Measurements from ENCODE around the gene HIP1R.
A peak's percentile ranks its signal among the peaks of the same experiment; 100 is the strongest.
"Not testable (repeated sequence)": the region's sequence is repeated elsewhere in the genome, so short reads cannot be mapped to it uniquely, and the experiment has no call there.

HIP1R gene

GRCh38 chr12:122834921-122835749 lies at the start of gene HIP1R:
Gene HIP1R (plus strand): TSS chr12:122835457. CDS start chr12:122835551, 94 bp downstream.
- peaks cover 27 to 40% of the 10 kb centered on the region in 2 donors for H3K4me1 ChIP-seq (ENCODE audit: control insufficient read depth in 1 of 2, insufficient read depth in 2 of 2, low read length in 2 of 2)
- H3K27ac ChIP-seq (ENCODE audit: low read depth, low read length), result peak within 1 kb of the TSS; percentile 66
- H3K4me3 ChIP-seq (ENCODE audit: low read depth in 1 of 2, low read length in 2 of 2), result peak within 1 kb of the TSS; percentile 78 to 86

GRCh38 chr12:122785503-122785902 lies 49.8 kb upstream of the HIP1R start:
- Histone ChIP-seq H3K36me3 (ENCODE audit: control insufficient read depth in 1 of 2, insufficient read depth in 2 of 2, low read length in 2 of 2) (no peaks in the 10 kb centered on the region), H3K4me1 (ENCODE audit: control insufficient read depth in 1 of 2, insufficient read depth in 2 of 2, low read length in 2 of 2) (no peaks in the 10 kb centered on the region), H3K27me3 (ENCODE audit: control insufficient read depth in 1 of 2, insufficient read depth in 2 of 2, low read length in 2 of 2) (no peaks in the 10 kb centered on the region), H3K4me3 (ENCODE audit: low read depth in 1 of 2, low read length in 2 of 2) (no peak overlapping the region), H3K9ac (ENCODE audit: low read depth in 1 of 2, low read length in 2 of 2) (no peak overlapping the region), H3K9me3 (ENCODE audit: control insufficient read depth in 1 of 2, low read length in 2 of 2) (no peaks in the 10 kb centered on the region), H3K27ac (ENCODE audit: low read depth, low read length) (no peak overlapping the region)

More at GRCh38 chr12:122834921-122835749, at the start of gene HIP1R:
- Histone ChIP-seq H3K36me3 (ENCODE audit: control insufficient read depth in 1 of 2, insufficient read depth in 2 of 2, low read length in 2 of 2) (peaks cover 0 to 12% of the 10 kb centered on the region in 2 donors), H3K9me3 (ENCODE audit: control insufficient read depth in 1 of 2, low read length in 2 of 2) (no peaks in the 10 kb centered on the region), H3K27me3 (ENCODE audit: control insufficient read depth in 1 of 2, insufficient read depth in 2 of 2, low read length in 2 of 2) (no peaks in the 10 kb centered on the region), H3K9ac (ENCODE audit: low read depth in 1 of 2, low read length in 2 of 2) (peak within 1 kb of the TSS; percentile 56 to 80)

GRCh38 chr12:122788387-122788786 lies 46.9 kb upstream of the HIP1R start:
- H3K9me3 ChIP-seq (ENCODE audit: control insufficient read depth in 1 of 2, low read length in 2 of 2), result no peaks in the 10 kb centered on the region

GRCh38 chr12:122789637-122790036 lies 45.6 kb upstream of the HIP1R start:
- H3K27me3 ChIP-seq (ENCODE audit: control insufficient read depth in 1 of 2, insufficient read depth in 2 of 2, low read length in 2 of 2), result no peaks in the 10 kb centered on the region
- H3K9me3 ChIP-seq (ENCODE audit: control insufficient read depth in 1 of 2, low read length in 2 of 2), result no peaks in the 10 kb centered on the region

More at GRCh38 chr12:122788387-122788786, 46.9 kb upstream of the HIP1R start:
- no peak overlapping the region for H3K4me3 ChIP-seq (ENCODE audit: low read depth in 1 of 2, low read length in 2 of 2)
- H3K36me3 ChIP-seq (ENCODE audit: control insufficient read depth in 1 of 2, insufficient read depth in 2 of 2, low read length in 2 of 2), result no peaks in the 10 kb centered on the region
- no peak overlapping the region for H3K9ac ChIP-seq (ENCODE audit: low read depth in 1 of 2, low read length in 2 of 2)
- H3K27ac ChIP-seq (ENCODE audit: low read depth, low read length), result no peak overlapping the region
- H3K27me3 ChIP-seq (ENCODE audit: control insufficient read depth in 1 of 2, insufficient read depth in 2 of 2, low read length in 2 of 2), result no peaks in the 10 kb centered on the region
- no peaks in the 10 kb centered on the region for H3K4me1 ChIP-seq (ENCODE audit: control insufficient read depth in 1 of 2, insufficient read depth in 2 of 2, low read length in 2 of 2)

GRCh38 chr12:122790393-122791075 lies 44.7 kb upstream of the HIP1R start:
- Histone ChIP-seq H3K9me3 (ENCODE audit: control insufficient read depth in 1 of 2, low read length in 2 of 2) (no peaks in the 10 kb centered on the region), H3K27ac (ENCODE audit: low read depth, low read length) (no peak overlapping the region), H3K9ac (ENCODE audit: low read depth in 1 of 2, low read length in 2 of 2) (no peak overlapping the region), H3K27me3 (ENCODE audit: control insufficient read depth in 1 of 2, insufficient read depth in 2 of 2, low read length in 2 of 2) (no peaks in the 10 kb centered on the region), H3K4me1 (ENCODE audit: control insufficient read depth in 1 of 2, insufficient read depth in 2 of 2, low read length in 2 of 2) (no peaks in the 10 kb centered on the region), H3K36me3 (ENCODE audit: control insufficient read depth in 1 of 2, insufficient read depth in 2 of 2, low read length in 2 of 2) (no peaks in the 10 kb centered on the region), H3K4me3 (ENCODE audit: low read depth in 1 of 2, low read length in 2 of 2) (no peak overlapping the region)

More at GRCh38 chr12:122789637-122790036, 45.6 kb upstream of the HIP1R start:
- no peaks in the 10 kb centered on the region for H3K36me3 ChIP-seq (ENCODE audit: control insufficient read depth in 1 of 2, insufficient read depth in 2 of 2, low read length in 2 of 2)
- H3K27ac ChIP-seq (ENCODE audit: low read depth, low read length), result no peak overlapping the region
- no peak overlapping the region for H3K9ac ChIP-seq (ENCODE audit: low read depth in 1 of 2, low read length in 2 of 2)
- H3K4me1 ChIP-seq (ENCODE audit: control insufficient read depth in 1 of 2, insufficient read depth in 2 of 2, low read length in 2 of 2), result no peaks in the 10 kb centered on the region
- H3K4me3 ChIP-seq (ENCODE audit: low read depth in 1 of 2, low read length in 2 of 2), result no peak overlapping the region

GRCh38 chr12:122793685-122794106 lies 41.6 kb upstream of the HIP1R start:
- H3K9ac ChIP-seq (ENCODE audit: low read depth in 1 of 2, low read length in 2 of 2), result no peak overlapping the region

GRCh38 chr12:122795807-122796206 lies 39.5 kb upstream of the HIP1R start:
- Histone ChIP-seq H3K27me3 (ENCODE audit: control insufficient read depth in 1 of 2, insufficient read depth in 2 of 2, low read length in 2 of 2) (no peaks in the 10 kb centered on the region), H3K36me3 (ENCODE audit: control insufficient read depth in 1 of 2, insufficient read depth in 2 of 2, low read length in 2 of 2) (no peaks in the 10 kb centered on the region), H3K9me3 (ENCODE audit: control insufficient read depth in 1 of 2, low read length in 2 of 2) (no peaks in the 10 kb centered on the region), H3K4me1 (ENCODE audit: control insufficient read depth in 1 of 2, insufficient read depth in 2 of 2, low read length in 2 of 2) (no peaks in the 10 kb centered on the region), H3K27ac (ENCODE audit: low read depth, low read length) (no peak overlapping the region), H3K9ac (ENCODE audit: low read depth in 1 of 2, low read length in 2 of 2) (no peak overlapping the region), H3K4me3 (ENCODE audit: low read depth in 1 of 2, low read length in 2 of 2) (no peak overlapping the region)

More at GRCh38 chr12:122793685-122794106, 41.6 kb upstream of the HIP1R start:
- no peaks in the 10 kb centered on the region for H3K9me3 ChIP-seq (ENCODE audit: control insufficient read depth in 1 of 2, low read length in 2 of 2)
- no peak overlapping the region for H3K27ac ChIP-seq (ENCODE audit: low read depth, low read length)
- H3K4me3 ChIP-seq (ENCODE audit: low read depth in 1 of 2, low read length in 2 of 2), result no peak overlapping the region
- no peaks in the 10 kb centered on the region for H3K4me1 ChIP-seq (ENCODE audit: control insufficient read depth in 1 of 2, insufficient read depth in 2 of 2, low read length in 2 of 2)
- no peaks in the 10 kb centered on the region for H3K27me3 ChIP-seq (ENCODE audit: control insufficient read depth in 1 of 2, insufficient read depth in 2 of 2, low read length in 2 of 2)
- H3K36me3 ChIP-seq (ENCODE audit: control insufficient read depth in 1 of 2, insufficient read depth in 2 of 2, low read length in 2 of 2), result no peaks in the 10 kb centered on the region

GRCh38 chr12:122799641-122800243 lies 35.5 kb upstream of the HIP1R start:
- no peaks in the 10 kb centered on the region for H3K27me3 ChIP-seq (ENCODE audit: control insufficient read depth in 1 of 2, insufficient read depth in 2 of 2, low read length in 2 of 2)
- H3K9ac ChIP-seq (ENCODE audit: low read depth in 1 of 2, low read length in 2 of 2), result no peak overlapping the region
- no peaks in the 10 kb centered on the region for H3K9me3 ChIP-seq (ENCODE audit: control insufficient read depth in 1 of 2, low read length in 2 of 2)
- no peaks in the 10 kb centered on the region for H3K36me3 ChIP-seq (ENCODE audit: control insufficient read depth in 1 of 2, insufficient read depth in 2 of 2, low read length in 2 of 2)
- no peak overlapping the region for H3K4me3 ChIP-seq (ENCODE audit: low read depth in 1 of 2, low read length in 2 of 2)
- H3K27ac ChIP-seq (ENCODE audit: low read depth, low read length), result no peak overlapping the region
- H3K4me1 ChIP-seq (ENCODE audit: control insufficient read depth in 1 of 2, insufficient read depth in 2 of 2, low read length in 2 of 2), result peaks cover 0 to 7% of the 10 kb centered on the region in 2 donors

GRCh38 chr12:122803937-122804336 lies 31.3 kb upstream of the HIP1R start:
- Histone ChIP-seq H3K36me3 (ENCODE audit: control insufficient read depth in 1 of 2, insufficient read depth in 2 of 2, low read length in 2 of 2) (no peaks in the 10 kb centered on the region), H3K27ac (ENCODE audit: low read depth, low read length) (no peak overlapping the region), H3K4me1 (ENCODE audit: control insufficient read depth in 1 of 2, insufficient read depth in 2 of 2, low read length in 2 of 2) (peaks cover 0 to 7% of the 10 kb centered on the region in 2 donors), H3K27me3 (ENCODE audit: control insufficient read depth in 1 of 2, insufficient read depth in 2 of 2, low read length in 2 of 2) (no peaks in the 10 kb centered on the region), H3K9me3 (ENCODE audit: control insufficient read depth in 1 of 2, low read length in 2 of 2) (no peaks in the 10 kb centered on the region), H3K9ac (ENCODE audit: low read depth in 1 of 2, low read length in 2 of 2) (no peak overlapping the region), H3K4me3 (ENCODE audit: low read depth in 1 of 2, low read length in 2 of 2) (no peak overlapping the region)

- H3K27me3 ChIP-seq (ENCODE audit: control insufficient read depth in 1 of 2, insufficient read depth in 2 of 2, low read length in 2 of 2); H3K4me1 ChIP-seq (ENCODE audit: control insufficient read depth in 1 of 2, insufficient read depth in 2 of 2, low read length in 2 of 2); H3K9me3 ChIP-seq (ENCODE audit: control insufficient read depth in 1 of 2, low read length in 2 of 2); H3K27ac ChIP-seq (ENCODE audit: low read depth, low read length); H3K9ac ChIP-seq (ENCODE audit: low read depth in 1 of 2, low read length in 2 of 2); H3K4me3 ChIP-seq (ENCODE audit: low read depth in 1 of 2, low read length in 2 of 2); H3K36me3 ChIP-seq (ENCODE audit: control insufficient read depth in 1 of 2, insufficient read depth in 2 of 2, low read length in 2 of 2): not testable (repeated sequence)
Measured at GRCh38 chr12:122804957-122805356, 30.3 kb upstream of the HIP1R start.
